HG02759 (cell line): ENCODE data around the gene HADHA.

Experiments
- ATAC-seq: cut with Tn5 transposase; IDR thresholded peaks from one replicate; pipeline ENCODE4 v1.9.1; 2021; ENCODE audit warnings: mild to moderate bottlenecking, moderate library complexity; ENCODE audit not compliant: unreplicated experiment

The HADHA gene

DNA sequence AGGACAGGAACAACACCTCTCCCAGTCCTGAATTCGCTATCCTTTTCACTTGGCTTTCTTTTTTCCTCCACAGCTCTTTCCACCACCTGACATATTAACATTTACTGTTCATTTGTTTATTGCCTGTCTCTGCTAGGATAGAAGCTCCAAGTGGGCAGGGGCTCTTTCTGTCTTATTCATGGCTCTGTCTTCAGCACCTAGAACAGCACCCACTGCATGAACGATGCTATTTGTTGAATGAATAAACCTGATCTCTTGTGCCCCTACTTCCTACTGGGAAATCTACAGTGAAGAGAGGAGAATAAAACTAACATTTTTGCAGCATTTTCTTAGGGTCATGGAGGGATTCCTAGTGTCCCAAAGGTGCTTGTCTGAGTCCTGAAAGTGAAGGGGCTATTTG lies 95.9 kb downstream of the HADHA start:
- ATAC-seq, result no peak

DNA sequence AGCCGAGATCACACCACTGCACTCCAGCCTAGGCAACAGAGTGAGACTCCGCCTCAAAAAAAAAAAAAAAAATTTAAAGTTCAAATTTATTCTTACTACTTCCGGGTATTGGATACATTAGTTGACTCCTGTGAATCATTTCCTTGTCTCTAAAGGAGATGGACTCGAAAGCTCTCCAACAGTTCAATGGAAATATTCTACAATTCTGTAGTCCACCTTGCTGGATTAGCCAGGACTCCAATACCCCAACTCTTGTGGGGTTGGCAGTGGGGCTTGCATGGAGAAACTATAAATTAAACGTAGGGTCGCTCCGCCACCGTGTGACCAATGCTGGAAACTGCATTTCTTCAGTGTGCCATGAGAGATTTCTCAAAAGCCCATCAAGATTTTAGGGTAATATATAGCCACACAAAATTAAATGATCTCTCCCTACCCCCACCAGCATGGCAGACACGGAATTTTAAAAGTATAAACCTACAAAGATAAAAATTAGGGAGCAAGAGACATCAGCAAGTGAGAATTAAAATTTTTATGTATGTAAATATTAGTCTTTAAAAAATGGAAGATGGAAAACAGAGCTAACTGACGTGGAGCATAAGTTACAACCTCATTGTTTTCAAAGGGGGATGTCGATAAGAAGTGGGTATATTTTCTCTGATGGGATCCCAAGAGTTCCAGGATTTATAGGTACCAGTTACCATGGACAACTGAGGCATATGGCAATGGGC lies 99.3 kb downstream of the HADHA start:
- no peak for ATAC-seq

DNA sequence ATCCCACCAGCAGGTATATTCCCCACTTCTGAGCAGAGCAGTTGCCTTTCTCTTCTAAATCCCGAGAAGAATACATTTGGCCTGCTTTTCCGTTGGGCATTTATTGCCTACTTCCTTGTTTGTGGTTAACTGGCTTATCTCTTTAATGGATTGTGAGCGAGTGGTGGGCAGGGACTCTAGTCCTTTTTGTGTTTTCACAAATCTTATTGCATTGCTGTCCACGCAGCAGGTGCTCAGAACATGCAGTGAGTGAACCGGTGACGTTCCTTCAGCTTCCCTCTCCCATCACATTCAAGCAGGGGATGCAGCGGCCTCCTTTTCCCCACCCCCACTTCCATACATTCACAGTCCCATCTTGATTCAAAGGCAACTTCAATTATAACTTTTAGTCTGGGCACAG lies 100.4 kb downstream of the HADHA start:
- ATAC-seq, result no peak

DNA sequence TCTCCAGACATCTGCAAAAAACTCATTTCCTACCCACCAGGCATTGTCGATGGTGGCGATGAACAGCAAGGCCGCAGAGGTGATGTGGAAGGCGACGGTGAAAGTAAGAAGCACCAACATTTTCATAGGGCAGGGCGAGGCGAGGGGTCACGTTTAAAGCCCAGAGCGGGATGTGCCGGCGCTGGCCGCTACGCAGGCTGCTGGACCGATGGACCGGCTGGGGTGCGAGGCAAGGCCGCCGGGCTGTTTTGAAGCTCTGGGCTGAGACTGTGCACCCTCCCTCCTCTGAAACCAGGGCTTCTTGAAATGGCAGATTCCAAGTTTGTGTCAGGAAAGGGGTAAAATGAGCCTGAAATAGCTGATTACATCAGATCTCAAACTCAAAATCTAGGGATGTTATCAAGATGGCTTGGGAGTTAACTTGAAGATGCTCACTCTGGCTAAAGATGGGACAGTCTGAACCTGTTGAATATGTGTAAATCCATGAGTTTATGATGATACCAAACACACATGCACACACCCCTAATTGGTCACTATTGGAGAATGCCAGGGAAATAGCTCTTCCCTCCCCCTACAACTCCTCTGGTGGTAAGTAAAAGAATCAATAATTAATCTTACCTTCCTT lies 103.2 kb downstream of the HADHA start:
- no peak for ATAC-seq
